Measurements from ENCODE around the gene ARID1B. TPM values are rescaled to one million over a fixed set of nuclear protein-coding genes. Genes with fewer than 3 reads are reported as not detected.
"Not testable (repeated sequence)": the region's sequence is repeated elsewhere in the genome, so short reads cannot be mapped to it uniquely, and the experiment has no call there.

The ARID1B gene
- total RNA-seq, 1 donor from 2014 or later: 59.3 TPM

GRCh38 chr6:157143890-157144798 lies 367.0 kb downstream of the ARID1B start:
- peak overlapping the region; percentile 83 for H3K27ac Mint-ChIP-seq (ENCODE audit: unreplicated experiment)
- DNase-seq (ENCODE audit: low spot score): no peak

GRCh38 chr6:157144859-157145568 lies 367.8 kb downstream of the ARID1B start:
- H3K27me3 Mint-ChIP-seq (ENCODE audit: low read depth): no peaks in the 10 kb centered on the region
- DNase-seq (ENCODE audit: low spot score): no peak
- H3K4me1 Mint-ChIP-seq (ENCODE audit: low read depth): peaks cover 66% of the 10 kb centered on the region
- H3K27ac Mint-ChIP-seq (ENCODE audit: unreplicated experiment): peak overlapping the region; percentile 42
- no peak overlapping the region for H3K4me3 Mint-ChIP-seq (ENCODE audit: unreplicated experiment)
- peaks cover 10% of the 10 kb centered on the region for H3K36me3 Mint-ChIP-seq (ENCODE audit: low read depth)
- no peaks in the 10 kb centered on the region for H3K9me3 Mint-ChIP-seq (ENCODE audit: low read depth)
- no peak for TF ChIP-seq CTCF (IDR thresholded peaks at IDR 0.05)

More at GRCh38 chr6:157143890-157144798, 367.0 kb downstream of the ARID1B start:
- peaks cover 10% of the 10 kb centered on the region for H3K36me3 Mint-ChIP-seq (ENCODE audit: low read depth)
- peaks cover 57% of the 10 kb centered on the region for H3K4me1 Mint-ChIP-seq (ENCODE audit: low read depth)
- H3K27me3 Mint-ChIP-seq (ENCODE audit: low read depth): no peaks in the 10 kb centered on the region
- no peak overlapping the region for H3K4me3 Mint-ChIP-seq (ENCODE audit: unreplicated experiment)
- no peaks in the 10 kb centered on the region for H3K9me3 Mint-ChIP-seq (ENCODE audit: low read depth)
- TF ChIP-seq CTCF (IDR thresholded peaks at IDR 0.05): no peak

GRCh38 chr6:157145656-157146285 lies 368.6 kb downstream of the ARID1B start:
- Mint-ChIP-seq H3K36me3 (ENCODE audit: low read depth) (peaks cover 8% of the 10 kb centered on the region), H3K27ac (ENCODE audit: unreplicated experiment) (peak overlapping the region; percentile 37), H3K27me3 (ENCODE audit: low read depth) (no peaks in the 10 kb centered on the region), H3K4me3 (ENCODE audit: unreplicated experiment) (no peak overlapping the region), H3K9me3 (ENCODE audit: low read depth) (no peaks in the 10 kb centered on the region), H3K4me1 (ENCODE audit: low read depth) (peaks cover 73% of the 10 kb centered on the region)
- no peak for DNase-seq (ENCODE audit: low spot score)
- TF ChIP-seq CTCF (IDR thresholded peaks at IDR 0.05): no peak

- peak overlapping the region; percentile 35 for H3K4me3 Mint-ChIP-seq (ENCODE audit: unreplicated experiment)
These were observed 370.2 kb downstream of the ARID1B start for GRCh38 chr6:157147054-157148026.

More at GRCh38 chr6:157147054-157148026, 370.2 kb downstream of the ARID1B start:
- not testable (repeated sequence) for H3K27me3 Mint-ChIP-seq (ENCODE audit: low read depth); H3K9me3 Mint-ChIP-seq (ENCODE audit: low read depth); DNase-seq (ENCODE audit: low spot score); H3K36me3 Mint-ChIP-seq (ENCODE audit: low read depth)
- H3K4me1 Mint-ChIP-seq (ENCODE audit: low read depth): peaks cover 87% of the 10 kb centered on the region
- H3K27ac Mint-ChIP-seq (ENCODE audit: unreplicated experiment): peak overlapping the region; percentile 96

Data from chondrocyte (in vitro differentiated cells).